ENCODE results near the gene VENTX. TPM values are rescaled to one million over a fixed set of nuclear protein-coding genes. Genes with fewer than 3 reads are reported as not detected.

The VENTX gene
- total RNA-seq, 1 experiment from 2014 or later = not detected

DNA sequence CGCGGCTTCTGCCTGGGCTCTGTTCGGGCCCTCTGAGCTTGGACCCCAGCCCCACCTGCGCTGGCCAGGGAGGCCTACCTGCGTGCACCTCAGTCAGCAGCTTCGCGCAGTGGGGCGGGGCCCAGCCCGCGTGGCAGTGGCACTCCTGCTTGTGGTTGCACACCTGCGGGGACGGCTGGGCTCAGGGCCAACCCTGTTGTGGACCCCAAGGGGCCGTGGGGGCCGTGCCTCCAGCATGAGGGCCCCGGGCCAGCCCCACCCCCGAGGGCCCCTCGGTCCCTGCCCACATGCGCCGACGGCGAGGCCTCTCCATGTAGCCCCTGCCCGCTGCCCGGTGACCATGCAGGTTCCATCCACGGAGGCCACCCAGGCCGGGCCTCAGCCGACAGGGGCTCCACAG lies 31.7 kb downstream of the VENTX start:
- Histone ChIP-seq H3K9me3 (ENCODE audit: low read length) (no peaks in the 10 kb centered on the region), H3K27ac (ENCODE audit: low read length) (no peak overlapping the region), H3K4me2 (ENCODE audit: low read length) (no peak overlapping the region), H3K79me2 (ENCODE audit: low read length) (peaks cover 9% of the 10 kb centered on the region; the same call in 1 of the 2 replicates), H4K20me1 (ENCODE audit: low read length) (no peaks in the 10 kb centered on the region), H3K9me2 (replicated peaks; ENCODE audit: low read length) (no peaks in the 10 kb centered on the region), H3K4me1 (ENCODE audit: insufficient read depth, low read length) (peaks cover 15% of the 10 kb centered on the region), H3F3A (ENCODE audit: low read length, unreplicated experiment) (no peaks in the 10 kb centered on the region), H3K27me3 (ENCODE audit: low read length) (no peaks in the 10 kb centered on the region), H2AFZ (ENCODE audit: low read length) (no peak overlapping the region), H3K4me3 (ENCODE audit: low read length) (no peak overlapping the region), H3K36me3 (ENCODE audit: low read depth, low read length) (peaks cover 5% of the 10 kb centered on the region; the same call in 1 of the 2 replicates), H3K9ac (ENCODE audit: low read length) (no peak overlapping the region)
- BruUV-seq (replicated peaks) = no TSS peak
- TF ChIP-seq EZH2phosphoT487 (IDR thresholded peaks at IDR 0.05; ENCODE audit: borderline replicate concordance, low read length) (no peak), EZH2 (IDR thresholded peaks at IDR 0.05; ENCODE audit: low read length, unreplicated experiment) (no peak)
- TF ChIP-seq, protein P1, sequence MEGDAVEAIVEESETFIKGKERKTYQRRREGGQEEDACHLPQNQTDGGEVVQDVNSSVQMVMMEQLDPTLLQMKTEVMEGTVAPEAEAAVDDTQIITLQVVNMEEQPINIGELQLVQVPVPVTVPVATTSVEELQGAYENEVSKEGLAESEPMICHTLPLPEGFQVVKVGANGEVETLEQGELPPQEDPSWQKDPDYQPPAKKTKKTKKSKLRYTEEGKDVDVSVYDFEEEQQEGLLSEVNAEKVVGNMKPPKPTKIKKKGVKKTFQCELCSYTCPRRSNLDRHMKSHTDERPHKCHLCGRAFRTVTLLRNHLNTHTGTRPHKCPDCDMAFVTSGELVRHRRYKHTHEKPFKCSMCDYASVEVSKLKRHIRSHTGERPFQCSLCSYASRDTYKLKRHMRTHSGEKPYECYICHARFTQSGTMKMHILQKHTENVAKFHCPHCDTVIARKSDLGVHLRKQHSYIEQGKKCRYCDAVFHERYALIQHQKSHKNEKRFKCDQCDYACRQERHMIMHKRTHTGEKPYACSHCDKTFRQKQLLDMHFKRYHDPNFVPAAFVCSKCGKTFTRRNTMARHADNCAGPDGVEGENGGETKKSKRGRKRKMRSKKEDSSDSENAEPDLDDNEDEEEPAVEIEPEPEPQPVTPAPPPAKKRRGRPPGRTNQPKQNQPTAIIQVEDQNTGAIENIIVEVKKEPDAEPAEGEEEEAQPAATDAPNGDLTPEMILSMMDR (conservative IDR thresholded peaks at IDR 0.05; ENCODE audit: low read depth, low read length) = no peak
- intact Hi-C loops (cut with micrococcal nuclease) = no loop called here
- ATAC-seq (no peak), DNase-seq (no peak)
- ChIA-PET POLR2A (ENCODE audit: unreplicated experiment) (no interaction called here), CTCF (no interaction called here)

DNA sequence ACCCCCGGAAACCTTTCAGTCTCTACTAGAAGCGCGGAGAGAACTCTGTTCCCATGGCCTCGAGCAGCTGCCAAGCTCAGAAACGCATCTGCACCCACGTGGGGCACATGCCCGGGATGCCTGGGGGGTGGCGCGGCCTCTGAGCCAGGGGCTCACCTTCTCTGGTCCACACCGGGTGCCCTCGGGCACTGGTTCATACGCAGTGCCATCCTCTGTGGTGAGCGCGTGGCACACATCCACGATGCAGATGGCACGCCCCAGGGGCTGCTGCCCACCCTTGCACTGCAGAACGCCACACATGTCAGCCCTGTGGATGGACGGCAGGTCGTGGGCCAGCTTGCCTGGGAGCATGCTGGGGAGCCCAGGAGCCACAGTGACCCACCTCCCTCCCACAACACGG lies 32.5 kb downstream of the VENTX start:
- H3K27me3 ChIP-seq (ENCODE audit: low read length) = no peaks in the 10 kb centered on the region
- no peak overlapping the region for H3K4me2 ChIP-seq (ENCODE audit: low read length)
- H3K4me3 ChIP-seq (ENCODE audit: low read length) = no peak overlapping the region
- ChIA-PET POLR2A (ENCODE audit: unreplicated experiment) (no interaction called here), CTCF (no interaction called here)
- H3K4me1 ChIP-seq (ENCODE audit: insufficient read depth, low read length) = peaks cover 18% of the 10 kb centered on the region
- intact Hi-C loops (cut with micrococcal nuclease) = no loop called here
- TF ChIP-seq EZH2phosphoT487 (IDR thresholded peaks at IDR 0.05; ENCODE audit: borderline replicate concordance, low read length) (no peak), EZH2 (IDR thresholded peaks at IDR 0.05; ENCODE audit: low read length, unreplicated experiment) (no peak)
- TF ChIP-seq, protein P1 (conservative IDR thresholded peaks at IDR 0.05; ENCODE audit: low read depth, low read length) = no peak
- H3K9me3 ChIP-seq (ENCODE audit: low read length) = no peaks in the 10 kb centered on the region
- peaks cover 18% of the 10 kb centered on the region for H3K79me2 ChIP-seq (ENCODE audit: low read length)
- H2AFZ ChIP-seq (ENCODE audit: low read length) = no peak overlapping the region
- peaks cover 5% of the 10 kb centered on the region; the same call in 1 of the 2 replicates for H3K36me3 ChIP-seq (ENCODE audit: low read depth, low read length)
- DNase-seq = no peak
- H4K20me1 ChIP-seq (ENCODE audit: low read length) = no peaks in the 10 kb centered on the region
- no TSS peak for BruUV-seq (replicated peaks)
- no peak overlapping the region for H3K27ac ChIP-seq (ENCODE audit: low read length)
- H3K9ac ChIP-seq (ENCODE audit: low read length) = no peak overlapping the region
- no peak for ATAC-seq
- H3K9me2 ChIP-seq (replicated peaks; ENCODE audit: low read length) = no peaks in the 10 kb centered on the region
- no peaks in the 10 kb centered on the region for H3F3A ChIP-seq (ENCODE audit: low read length, unreplicated experiment)

DNA sequence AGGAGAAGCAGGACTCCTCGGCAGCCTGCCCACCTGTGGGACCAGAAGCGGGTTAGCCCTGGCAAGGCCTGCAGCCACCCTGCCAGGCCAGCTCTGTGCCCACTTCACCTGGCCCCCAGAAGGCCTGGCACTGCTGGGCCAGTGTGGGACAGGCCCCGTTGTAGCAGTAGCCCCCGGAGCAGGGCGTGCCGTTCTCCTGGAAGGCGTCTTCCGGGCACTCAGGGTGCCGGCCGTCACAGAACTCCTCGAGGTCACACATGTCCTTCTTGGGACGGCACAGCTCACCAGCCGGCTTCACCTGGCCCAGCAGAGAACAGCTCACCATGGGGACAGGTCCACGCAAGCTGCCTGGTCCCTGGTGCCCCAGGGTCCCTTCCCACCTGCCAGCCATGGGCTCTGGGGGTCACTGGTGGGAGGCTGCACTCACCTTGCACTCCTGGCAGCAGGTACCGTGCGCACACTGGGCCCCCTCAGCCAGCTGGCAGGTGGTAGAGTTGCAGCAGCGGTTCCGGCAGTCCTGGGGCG lies 33.2 kb downstream of the VENTX start:
- Histone ChIP-seq H3K9me2 (replicated peaks; ENCODE audit: low read length) (no peaks in the 10 kb centered on the region), H2AFZ (ENCODE audit: low read length) (no peak overlapping the region), H3K4me1 (ENCODE audit: insufficient read depth, low read length) (peaks cover 18% of the 10 kb centered on the region), H3K9me3 (ENCODE audit: low read length) (no peaks in the 10 kb centered on the region), H3K27me3 (ENCODE audit: low read length) (no peaks in the 10 kb centered on the region), H3K79me2 (ENCODE audit: low read length) (peaks cover 24% of the 10 kb centered on the region), H3K4me2 (ENCODE audit: low read length) (no peak overlapping the region), H3K36me3 (ENCODE audit: low read depth, low read length) (peaks cover 5% of the 10 kb centered on the region; the same call in 1 of the 2 replicates), H3K9ac (ENCODE audit: low read length) (no peak overlapping the region), H3K27ac (ENCODE audit: low read length) (no peak overlapping the region), H4K20me1 (ENCODE audit: low read length) (no peaks in the 10 kb centered on the region), H3F3A (ENCODE audit: low read length, unreplicated experiment) (no peaks in the 10 kb centered on the region), H3K4me3 (ENCODE audit: low read length) (no peak overlapping the region)
- TF ChIP-seq EZH2 (IDR thresholded peaks at IDR 0.05; ENCODE audit: low read length, unreplicated experiment) (no peak), EZH2phosphoT487 (IDR thresholded peaks at IDR 0.05; ENCODE audit: borderline replicate concordance, low read length) (no peak)
- TF ChIP-seq, protein P1 (conservative IDR thresholded peaks at IDR 0.05; ENCODE audit: low read depth, low read length) = no peak
- ChIA-PET CTCF (no interaction called here), POLR2A (ENCODE audit: unreplicated experiment) (no interaction called here)
- DNase-seq (no peak), ATAC-seq (no peak)
- no TSS peak for BruUV-seq (replicated peaks)
- intact Hi-C loops (cut with micrococcal nuclease) = no loop called here

Data from PC-3 (cell line).